Mononuclear cell (primary cell): ENCODE data around the gene KRTAP19-7. TPM values are rescaled to one million over a fixed set of nuclear protein-coding genes. Genes with fewer than 3 reads are reported as not detected.

Source experiments
- H3K27me3 ChIP-seq: 2 replicates; pipeline ENCODE4 v1.6.0; 2011; ENCODE audit warnings: low read length, control low read depth; ENCODE audit not compliant: insufficient read depth
- H3K4me1 ChIP-seq: 2 replicates; pipeline ENCODE4 v1.5.1; 2011; ENCODE audit warnings: mild to moderate bottlenecking, low read length, control low read depth; ENCODE audit not compliant: insufficient read depth
- H3K4me3 ChIP-seq: 2 replicates; pipeline ENCODE4 v1.5.1; 2011; ENCODE audit warnings: mild to moderate bottlenecking, low read length, moderate library complexity
- H3K9me3 ChIP-seq: 2 replicates; pipeline ENCODE4 v1.5.1; 2011; ENCODE audit warnings: low read depth, mild to moderate bottlenecking, control low read depth, low read length
- total RNA-seq: library from RNA; depleted of rRNA; stranded (reverse); fragments of >200 nt; gene quantifications from one replicate; pipeline ENCODE4 v1.2.3, GENCODE V29; 2012

The KRTAP19-7 gene
- total RNA-seq = not detected

GRCh38 chr21:30561264-30561895, at the start of gene KRTAP19-7:
Gene KRTAP19-7, minus strand, starts transcription at chr21:30561314. Its CDS starts 25 bp downstream, at chr21:30561289.
- Histone ChIP-seq H3K27me3 (no peaks in the 10 kb centered on the region), H3K4me1 (no peaks in the 10 kb centered on the region), H3K9me3 (no peaks in the 10 kb centered on the region), H3K4me3 (no peak within 1 kb of the TSS)

- no peaks in the 10 kb centered on the region for H3K9me3 ChIP-seq
- H3K4me1 ChIP-seq = no peaks in the 10 kb centered on the region
- no peak overlapping the region for H3K4me3 ChIP-seq
- no peaks in the 10 kb centered on the region for H3K27me3 ChIP-seq
Measured at GRCh38 chr21:30605968-30606367, 44.9 kb upstream of the KRTAP19-7 start.

GRCh38 chr21:30600787-30601186, 39.7 kb upstream of the KRTAP19-7 start, which contains the start of gene KRTAP22-1:
Gene KRTAP22-1, plus strand, starts transcription at chr21:30601087.
- no peak within 1 kb of the TSS for H3K4me3 ChIP-seq
- H3K4me1 ChIP-seq = no peaks in the 10 kb centered on the region
- H3K9me3 ChIP-seq = no peaks in the 10 kb centered on the region
- no peaks in the 10 kb centered on the region for H3K27me3 ChIP-seq

- Histone ChIP-seq H3K4me1 (no peaks in the 10 kb centered on the region), H3K27me3 (no peaks in the 10 kb centered on the region), H3K9me3 (no peaks in the 10 kb centered on the region), H3K4me3 (no peak within 1 kb of the TSS)
Measured at GRCh38 chr21:30598802-30599201, 37.7 kb upstream of the KRTAP19-7 start, which contains the start of gene KRTAP6-2. Gene KRTAP6-2, minus strand, starts transcription at chr21:30598902. Its CDS starts 28 bp downstream, at chr21:30598874.

GRCh38 chr21:30592140-30592539, 31.0 kb upstream of the KRTAP19-7 start, which contains the start of gene KRTAP6-3:
Gene KRTAP6-3, plus strand, starts transcription at chr21:30592440. Its CDS starts 6 bp downstream, at chr21:30592446.
- H3K27me3 ChIP-seq = no peaks in the 10 kb centered on the region
- H3K4me3 ChIP-seq = no peak within 1 kb of the TSS
- H3K9me3 ChIP-seq = no peaks in the 10 kb centered on the region
- no peaks in the 10 kb centered on the region for H3K4me1 ChIP-seq

GRCh38 chr21:30590297-30590696, 29.2 kb upstream of the KRTAP19-7 start, which contains the start of gene KRTAP22-2:
Gene KRTAP22-2, minus strand, starts transcription at chr21:30590397.
- Histone ChIP-seq H3K4me3 (no peak within 1 kb of the TSS), H3K4me1 (no peaks in the 10 kb centered on the region), H3K9me3 (no peaks in the 10 kb centered on the region), H3K27me3 (no peaks in the 10 kb centered on the region)

- no peaks in the 10 kb centered on the region for H3K4me1 ChIP-seq
- H3K4me3 ChIP-seq = no peak overlapping the region
- no peaks in the 10 kb centered on the region for H3K27me3 ChIP-seq
- no peaks in the 10 kb centered on the region for H3K9me3 ChIP-seq
Measured at GRCh38 chr21:30582870-30583269, 21.8 kb upstream of the KRTAP19-7 start.

- Histone ChIP-seq H3K4me1 (no peaks in the 10 kb centered on the region), H3K4me3 (no peak overlapping the region), H3K27me3 (no peaks in the 10 kb centered on the region), H3K9me3 (no peaks in the 10 kb centered on the region)
Measured at GRCh38 chr21:30580132-30580531, 19.0 kb upstream of the KRTAP19-7 start.

GRCh38 chr21:30579346-30579745, 18.2 kb upstream of the KRTAP19-7 start:
- Histone ChIP-seq H3K4me1 (no peaks in the 10 kb centered on the region), H3K9me3 (no peaks in the 10 kb centered on the region), H3K4me3 (no peak overlapping the region), H3K27me3 (no peaks in the 10 kb centered on the region)

GRCh38 chr21:30577766-30578165, 16.7 kb upstream of the KRTAP19-7 start:
- no peaks in the 10 kb centered on the region for H3K4me1 ChIP-seq
- no peaks in the 10 kb centered on the region for H3K27me3 ChIP-seq
- no peak overlapping the region for H3K4me3 ChIP-seq
- no peaks in the 10 kb centered on the region for H3K9me3 ChIP-seq

GRCh38 chr21:30567617-30568016, 6.5 kb upstream of the KRTAP19-7 start:
- no peaks in the 10 kb centered on the region for H3K9me3 ChIP-seq
- H3K4me1 ChIP-seq = no peaks in the 10 kb centered on the region
- H3K27me3 ChIP-seq = no peaks in the 10 kb centered on the region
- H3K4me3 ChIP-seq = no peak overlapping the region

GRCh38 chr21:30563630-30564029, 2.5 kb upstream of the KRTAP19-7 start:
- no peaks in the 10 kb centered on the region for H3K9me3 ChIP-seq
- no peaks in the 10 kb centered on the region for H3K27me3 ChIP-seq
- no peak overlapping the region for H3K4me3 ChIP-seq
- no peaks in the 10 kb centered on the region for H3K4me1 ChIP-seq

- Histone ChIP-seq H3K4me3 (no peak overlapping the region), H3K4me1 (no peaks in the 10 kb centered on the region), H3K9me3 (no peaks in the 10 kb centered on the region), H3K27me3 (no peaks in the 10 kb centered on the region)
Measured at GRCh38 chr21:30563072-30563471, 2.0 kb upstream of the KRTAP19-7 start.

- Histone ChIP-seq H3K4me3 (no peak overlapping the region), H3K4me1 (no peaks in the 10 kb centered on the region), H3K27me3 (no peaks in the 10 kb centered on the region), H3K9me3 (no peaks in the 10 kb centered on the region)
Measured at GRCh38 chr21:30561957-30562356, 843 bp upstream of the KRTAP19-7 start.

- no peaks in the 10 kb centered on the region for H3K4me1 ChIP-seq
- H3K4me3 ChIP-seq = no peak overlapping the region
- H3K27me3 ChIP-seq = no peaks in the 10 kb centered on the region
- H3K9me3 ChIP-seq = peaks cover 7% of the 10 kb centered on the region
Measured at GRCh38 chr21:30555095-30555494, 6.0 kb downstream of the KRTAP19-7 start.

GRCh38 chr21:30552782-30553181, 8.3 kb downstream of the KRTAP19-7 start:
- no peaks in the 10 kb centered on the region for H3K4me1 ChIP-seq
- no peaks in the 10 kb centered on the region for H3K27me3 ChIP-seq
- H3K4me3 ChIP-seq = no peak overlapping the region
- H3K9me3 ChIP-seq = peaks cover 7% of the 10 kb centered on the region
